Sigmoid colon (tissue), 7 donors: ENCODE data around the gene WNK2. TPM values are rescaled to one million over a fixed set of nuclear protein-coding genes. Genes with fewer than 3 reads are reported as not detected.

ENCODE experiments used
- DNase-seq: peaks from one replicate; pipeline ENCODE4 v3.0.0-alpha.2; 2019
- H3K27ac ChIP-seq, 4 donors: fragments of 200-600 bp; sonication (generic); one replicate each; pipeline ENCODE4 v1.5.1; 2016 to 2019; ENCODE audit warnings: mild to moderate bottlenecking in 1 of 4
- H3K27me3 ChIP-seq, 3 donors: fragments of 200-600 bp; sonication (generic); one replicate each; pipeline ENCODE4 v1.5.1; 2019; ENCODE audit warnings: mild to moderate bottlenecking in 1 of 3
- H3K36me3 ChIP-seq, 4 donors: fragments of 200-600 bp; sonication (generic); one replicate each; pipeline ENCODE4 v1.5.1; 2016 to 2019
- H3K4me1 ChIP-seq, 4 donors: fragments of 200-600 bp; sonication (generic); one replicate each; pipeline ENCODE4 v1.5.1; 2017 to 2019
- H3K4me3 ChIP-seq, 4 donors: fragments of 200-600 bp; sonication (generic); one replicate each; pipeline ENCODE4 v1.5.1; 2017 to 2019; ENCODE audit warnings: mild to moderate bottlenecking in 2 of 4, moderate library complexity in 1 of 4
- H3K9me3 ChIP-seq, 4 donors: fragments of 200-600 bp in 3 of 4; sonication (generic) in 3 of 4; one replicate each; pipeline versions ENCODE4 v1.5.1 to v1.6.1; 2013 to 2019
- EP300 ChIP-seq, 4 donors: sonication (generic); formaldehyde crosslinking; IDR thresholded peaks; one replicate each; pipeline ENCODE4 v1.6.1; 2017; ENCODE audit warnings: antibody characterized with exemption in 4 of 4
- POLR2A ChIP-seq, 2 donors: fragments of 450-650 bp; IDR thresholded peaks; one replicate each; pipeline ENCODE4 v1.6.1; 2016; ENCODE audit warnings: antibody characterized with exemption in 2 of 2, mild to moderate bottlenecking in 2 of 2, moderate library complexity in 2 of 2
- POLR2AphosphoS5 ChIP-seq, 4 donors: sonication (generic); formaldehyde crosslinking; IDR thresholded peaks; one replicate each; pipeline ENCODE4 v1.6.1; 2017; ENCODE audit warnings: antibody characterized with exemption in 4 of 4
- WGBS, 2 donors: extraction: QIAGEN DNeasy Blood & Tissue Kit; methylation state at CpG; one replicate each; pipeline ENCODE4 v1.1.7; 2013; 5-methylcytosine and 5-hydroxymethylcytosine counted together
- intact Hi-C: fragments of 100-400 bp; cut with DNase I; formaldehyde crosslinking; loops from one replicate; pipeline ENCODE4 v1.15.1; 2023
- polyA plus RNA-seq, 3 donors: library from polyadenylated mRNA; stranded (reverse); fragments of 200-250 nt; gene quantifications; one replicate each; pipeline ENCODE4 v1.2.3, GENCODE V29; 2013
- total RNA-seq, 4 donors: library from RNA; depleted of rRNA; stranded (reverse); fragments of >200 nt; gene quantifications; one replicate each; pipeline ENCODE4 v1.1.0, GENCODE V29; 2016
- TF ChIP-seq, protein P1 (sequence below), 4 experiments: fragments of 450-650 bp in 3 of 4; fragments of 200-600 bp in 1 of 4; IDR thresholded peaks; one replicate each; pipeline ENCODE4 v1.5.1; 2016 to 2019; ENCODE audit warnings: antibody characterized with exemption in 4 of 4, mild to moderate bottlenecking in 3 of 4, moderate library complexity in 2 of 4
- donor health status: healthy with polysubstance abuse.
- donor health status: Bipolar disorder and iron deficiency.
- donor health status: healthy.

The WNK2 gene
- total RNA-seq, result 10 to 100 TPM; 16.0 to 95.8 (median 29.0) TPM
- 10 to 100 TPM; 12.6 to 80.1 (median 19.0) TPM for polyA plus RNA-seq

DNA sequence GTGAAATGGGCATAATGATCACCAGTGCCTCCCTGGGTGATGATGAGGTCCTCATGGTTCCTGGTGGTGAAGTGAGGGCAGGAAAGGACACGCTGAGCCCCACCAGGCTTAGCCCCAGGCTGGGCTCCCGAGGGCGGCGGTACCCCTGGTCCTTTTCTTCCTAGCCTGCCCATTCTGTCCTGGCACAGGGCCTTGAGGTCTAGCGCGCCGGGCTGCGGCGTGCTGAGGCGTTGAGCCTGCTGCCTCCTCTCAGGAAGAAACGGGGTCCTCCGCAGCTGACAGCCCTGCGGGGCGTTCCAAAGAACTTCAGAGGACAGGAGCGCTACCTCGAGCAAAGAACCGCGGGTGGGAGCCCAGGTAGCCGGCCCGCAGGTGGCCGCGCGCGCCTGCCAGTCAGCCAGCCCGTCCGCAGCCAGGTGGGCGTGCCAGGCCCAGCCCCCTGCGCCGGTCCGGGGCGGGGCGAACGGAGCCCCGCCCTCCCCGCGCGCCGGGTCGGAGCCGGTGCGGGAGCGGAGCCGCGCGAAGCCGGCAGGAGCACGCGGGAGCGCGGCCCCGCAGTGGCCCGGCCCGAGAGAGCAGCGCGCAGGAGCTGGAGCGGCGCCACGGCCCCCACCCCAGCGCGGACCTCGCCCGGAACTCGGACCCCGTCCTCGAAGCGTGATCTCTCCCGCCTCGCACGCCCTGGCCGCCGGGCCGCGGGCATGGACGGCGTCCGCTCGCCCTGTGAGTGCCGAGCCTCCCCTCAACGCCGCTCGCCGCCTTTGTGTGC is at the start of gene WNK2:
Gene WNK2, plus strand, starts transcription at position 477 of the 769 bp plus-strand sequence. CDS start 791 bp downstream, outside the sequence.
- TF ChIP-seq, protein P1, sequence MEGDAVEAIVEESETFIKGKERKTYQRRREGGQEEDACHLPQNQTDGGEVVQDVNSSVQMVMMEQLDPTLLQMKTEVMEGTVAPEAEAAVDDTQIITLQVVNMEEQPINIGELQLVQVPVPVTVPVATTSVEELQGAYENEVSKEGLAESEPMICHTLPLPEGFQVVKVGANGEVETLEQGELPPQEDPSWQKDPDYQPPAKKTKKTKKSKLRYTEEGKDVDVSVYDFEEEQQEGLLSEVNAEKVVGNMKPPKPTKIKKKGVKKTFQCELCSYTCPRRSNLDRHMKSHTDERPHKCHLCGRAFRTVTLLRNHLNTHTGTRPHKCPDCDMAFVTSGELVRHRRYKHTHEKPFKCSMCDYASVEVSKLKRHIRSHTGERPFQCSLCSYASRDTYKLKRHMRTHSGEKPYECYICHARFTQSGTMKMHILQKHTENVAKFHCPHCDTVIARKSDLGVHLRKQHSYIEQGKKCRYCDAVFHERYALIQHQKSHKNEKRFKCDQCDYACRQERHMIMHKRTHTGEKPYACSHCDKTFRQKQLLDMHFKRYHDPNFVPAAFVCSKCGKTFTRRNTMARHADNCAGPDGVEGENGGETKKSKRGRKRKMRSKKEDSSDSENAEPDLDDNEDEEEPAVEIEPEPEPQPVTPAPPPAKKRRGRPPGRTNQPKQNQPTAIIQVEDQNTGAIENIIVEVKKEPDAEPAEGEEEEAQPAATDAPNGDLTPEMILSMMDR (IDR thresholded peaks at IDR 0.05), result no peak
- peak in 3 of 4 donors; percentile 24 to 65 (median 65) for TF ChIP-seq POLR2AphosphoS5 (IDR thresholded peaks at IDR 0.05)

DNA sequence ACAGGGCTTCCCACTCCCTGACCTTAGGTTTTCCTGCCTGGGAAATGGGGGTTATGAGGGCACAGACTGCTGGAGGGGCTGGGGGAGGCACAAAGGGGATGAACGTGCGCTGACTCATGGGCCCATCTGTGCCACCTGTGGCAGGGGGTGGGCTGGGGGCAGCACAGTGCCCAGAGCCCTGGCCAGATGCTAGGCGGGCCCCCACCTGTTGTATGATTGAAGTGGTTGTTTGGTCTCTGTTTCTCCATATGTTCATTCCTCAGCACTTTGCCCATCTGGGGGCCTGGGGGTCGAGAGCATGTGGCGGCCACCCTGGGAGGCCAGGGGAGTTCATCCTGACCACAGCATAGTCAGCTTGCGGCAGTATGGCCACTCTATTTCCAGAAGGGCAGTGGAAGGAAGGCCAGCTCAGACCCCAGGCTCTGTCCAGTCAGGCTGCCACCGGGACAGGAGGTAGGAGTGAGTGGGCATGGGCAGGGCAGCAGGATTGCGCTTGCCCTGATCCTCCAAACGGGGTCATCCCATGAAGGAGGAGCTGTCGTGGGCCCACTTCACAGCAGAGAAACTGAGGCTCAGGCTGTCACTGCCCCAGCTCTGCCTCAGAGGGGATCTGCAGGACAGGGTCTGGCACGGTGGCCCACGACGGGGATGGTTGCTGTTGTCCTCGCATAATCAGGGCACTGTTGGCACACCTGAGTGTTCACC is 49.0 kb upstream of the WNK2 start:
- peak overlapping the region; percentile 96 to 100 (median 98) for H3K27ac ChIP-seq
- intact Hi-C loops, result loop anchor here (2.0 to 10.0 kb wide), 3 partner anchors 38 to 130 kb away; partner anchors contain the start of genes CARD19 and WNK2
- WGBS, 2 donors, result 64 to 74% methylated on average over 14 of the region's 14 CpGs
- peak; percentile 68 for DNase-seq
- H3K27me3 ChIP-seq, result no peaks in the 10 kb centered on the region
- TF ChIP-seq POLR2AphosphoS5 (IDR thresholded peaks at IDR 0.05) (no peak), POLR2A (IDR thresholded peaks at IDR 0.05) (no peak), EP300 (IDR thresholded peaks at IDR 0.05) (no peak)
- TF ChIP-seq, protein P1 (IDR thresholded peaks at IDR 0.05), result no peak
- H3K36me3 ChIP-seq, result no peaks in the 10 kb centered on the region
- no peaks in the 10 kb centered on the region for H3K9me3 ChIP-seq
- peaks cover 0 to 59% (median 52%) of the 10 kb centered on the region in 4 donors for H3K4me1 ChIP-seq
- peak overlapping the region; percentile 60 to 97 (median 92) for H3K4me3 ChIP-seq

More for the DNA sequence above, at the start of gene WNK2:
- H3K36me3 ChIP-seq, result no peaks in the 10 kb centered on the region
- peak within 1 kb of the TSS; percentile 43 to 87 (median 60) for H3K4me3 ChIP-seq
- DNase-seq, result no peak
- no peaks in the 10 kb centered on the region for H3K9me3 ChIP-seq
- 1% methylated on average over 82 of the region's 82 CpGs for WGBS, 2 donors
- H3K27ac ChIP-seq, result peak within 1 kb of the TSS; percentile 81 to 89 (median 84)
- peaks cover 0 to 6% (median 0%) of the 10 kb centered on the region in 3 donors for H3K27me3 ChIP-seq
- intact Hi-C loops, result loop anchor here (2.0 to 10.0 kb wide), 4 partner anchors 23 to 271 kb away; partner anchors contain the start of genes FAM120A, FAM120AOS and NINJ1
- H3K4me1 ChIP-seq, result peaks cover 4 to 59% (median 55%) of the 10 kb centered on the region in 4 donors

DNA sequence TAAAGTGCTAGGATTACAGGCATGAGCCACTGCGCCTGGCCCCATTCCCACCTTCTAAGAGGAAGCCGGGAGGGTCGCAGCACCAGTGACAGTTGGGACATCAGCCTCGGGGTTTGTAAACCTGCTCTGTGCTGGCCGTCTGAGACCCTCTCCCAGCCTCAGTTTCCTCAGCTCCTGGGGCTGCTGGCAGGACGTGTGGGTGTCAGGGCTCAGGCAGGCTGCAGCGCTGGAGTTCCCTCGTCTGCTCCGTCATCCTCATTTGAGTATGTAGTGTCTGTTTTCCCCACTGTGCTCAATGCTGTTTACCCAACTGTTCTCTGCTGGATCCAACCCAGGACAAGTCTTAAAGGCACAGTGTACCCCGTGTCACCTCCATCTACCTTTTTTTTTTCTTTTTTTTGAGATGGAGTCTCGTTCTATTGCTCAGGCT is 47.9 kb upstream of the WNK2 start:
- Histone ChIP-seq H3K9me3 (no peaks in the 10 kb centered on the region), H3K4me1 (peaks cover 0 to 48% (median 41%) of the 10 kb centered on the region in 4 donors), H3K27me3 (no peaks in the 10 kb centered on the region), H3K27ac (peak overlapping the region in 2 of 4 donors; percentile 32 to 56), H3K4me3 (peak overlapping the region in 1 of 4 donors; percentile 18), H3K36me3 (no peaks in the 10 kb centered on the region)
- DNase-seq, result peak; percentile 68
- intact Hi-C loops, result loop anchor here (10.0 kb wide), 1 partner anchor 131 kb away; no protein-coding TSS in a partner anchor
- WGBS, 2 donors, result 17 to 51% methylated on average over 11 of the region's 11 CpGs
- TF ChIP-seq EP300 (IDR thresholded peaks at IDR 0.05) (no peak), POLR2A (IDR thresholded peaks at IDR 0.05) (no peak), POLR2AphosphoS5 (IDR thresholded peaks at IDR 0.05) (peak in 1 of 4 donors; percentile 37)
- TF ChIP-seq, protein P1 (IDR thresholded peaks at IDR 0.05), result no peak

DNA sequence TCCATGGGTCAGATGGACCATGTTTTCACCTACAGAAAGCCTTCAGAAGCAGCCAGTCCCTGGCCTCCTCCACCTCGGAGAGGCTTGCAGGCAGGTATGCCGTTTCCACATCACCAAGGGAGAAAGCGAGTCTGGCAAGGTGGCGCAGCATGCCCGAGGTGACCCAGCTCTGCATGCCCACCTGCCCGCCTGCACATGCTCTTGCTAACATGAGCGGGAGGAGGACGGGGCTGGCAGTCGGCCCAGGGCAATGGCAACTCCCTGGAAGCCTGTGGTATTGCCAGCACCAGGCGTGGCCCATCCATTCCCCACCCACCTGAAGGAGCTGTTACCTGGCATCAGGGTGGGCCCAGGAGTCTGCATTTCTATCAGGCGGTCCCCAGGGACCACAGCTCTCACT is 46.6 kb upstream of the WNK2 start:
- no peak for DNase-seq
- intact Hi-C loops, result loop anchor here (10.0 kb wide), 1 partner anchor 133 kb away; no protein-coding TSS in a partner anchor
- H3K36me3 ChIP-seq, result no peaks in the 10 kb centered on the region
- WGBS, 2 donors, result 51 to 88% methylated on average over 11 of the region's 11 CpGs
- H3K27ac ChIP-seq, result no peak overlapping the region
- TF ChIP-seq, protein P1 (IDR thresholded peaks at IDR 0.05), result no peak
- TF ChIP-seq EP300 (IDR thresholded peaks at IDR 0.05) (no peak), POLR2AphosphoS5 (IDR thresholded peaks at IDR 0.05) (no peak), POLR2A (IDR thresholded peaks at IDR 0.05) (no peak)
- H3K9me3 ChIP-seq, result no peaks in the 10 kb centered on the region
- H3K4me1 ChIP-seq, result peaks cover 0 to 34% (median 27%) of the 10 kb centered on the region in 4 donors
- H3K4me3 ChIP-seq, result no peak overlapping the region
- H3K27me3 ChIP-seq, result no peaks in the 10 kb centered on the region
